H9 (cell line): ENCODE measurements around the gene AIFM2. TPM values are rescaled to one million over a fixed set of nuclear protein-coding genes. Genes with fewer than 3 reads are reported as not detected.
"Not testable (repeated sequence)": the region's sequence is repeated elsewhere in the genome, so short reads cannot be mapped to it uniquely, and the experiment has no call there.

ENCODE experiments used
- DNase-seq: peaks from one replicate; pipeline ENCODE4 v3.0.0-alpha.2; 2017
- H2AFZ ChIP-seq: one replicate; pipeline ENCODE4 v1.6.1; 2013; ENCODE audit warnings: mild to moderate bottlenecking, low read length, control low read depth, moderate library complexity
- H2AK5ac ChIP-seq: 2 replicates; pipeline ENCODE4 v1.6.1; 2013; ENCODE audit warnings: low read length, control low read depth, mixed read lengths; ENCODE audit not compliant: insufficient read length
- H2BK120ac ChIP-seq: one replicate; pipeline ENCODE4 v1.6.1; 2013; ENCODE audit warnings: low read depth, mild to moderate bottlenecking, low read length, control low read depth, inconsistent platforms; ENCODE audit not compliant: poor library complexity, severe bottlenecking
- H2BK12ac ChIP-seq: 2 replicates; pipeline ENCODE4 v1.6.1; 2013; ENCODE audit warnings: low read length, control low read depth, mixed read lengths, low read depth; ENCODE audit not compliant: insufficient read length
- H2BK15ac ChIP-seq: 2 replicates; pipeline ENCODE4 v1.6.1; 2013; ENCODE audit warnings: low read depth, low read length, control low read depth
- H2BK20ac ChIP-seq: one replicate; pipeline ENCODE4 v1.6.1; 2013; ENCODE audit warnings: low read depth, mild to moderate bottlenecking, low read length, control low read depth, inconsistent platforms; ENCODE audit not compliant: poor library complexity, severe bottlenecking
- H2BK5ac ChIP-seq: 2 replicates; pipeline ENCODE4 v1.6.1; 2013; ENCODE audit warnings: low read length, control low read depth, mixed read lengths; ENCODE audit not compliant: insufficient read length
- H3K14ac ChIP-seq: 2 replicates; pipeline ENCODE4 v1.6.1; 2013; ENCODE audit warnings: low read length, control low read depth; ENCODE audit not compliant: insufficient read depth
- H3K18ac ChIP-seq: 2 replicates; pipeline ENCODE4 v1.6.1; 2013; ENCODE audit warnings: low read depth, mild to moderate bottlenecking, mixed read lengths, low read length, control low read depth; ENCODE audit not compliant: insufficient read length
- H3K23ac ChIP-seq: 2 replicates; pipeline ENCODE4 v1.6.1; 2013; ENCODE audit warnings: low read length, control low read depth, mixed read lengths, low read depth; ENCODE audit not compliant: insufficient read length
- H3K23me2 ChIP-seq: 2 replicates; pipeline ENCODE4 v1.6.1; 2013; ENCODE audit warnings: low read depth, mild to moderate bottlenecking, mixed read lengths, low read length, control low read depth; ENCODE audit not compliant: insufficient read length, poor library complexity, severe bottlenecking
- H3K27ac ChIP-seq: 2 replicates; pipeline ENCODE4 v1.5.1; 2013; ENCODE audit warnings: low read length, control low read depth, mixed read lengths, low read depth; ENCODE audit not compliant: insufficient read length
- H3K27me3 ChIP-seq: 2 replicates; pipeline ENCODE4 v1.6.1; 2013; ENCODE audit warnings: low read length, control low read depth, inconsistent platforms; ENCODE audit not compliant: insufficient read depth
- H3K4ac ChIP-seq: 2 replicates; pipeline ENCODE4 v1.6.1; 2013; ENCODE audit warnings: low read depth, mild to moderate bottlenecking, control low read depth, inconsistent platforms, low read length, moderate library complexity
- H3K4me1 ChIP-seq: 2 replicates; pipeline ENCODE4 v1.6.1; 2013; ENCODE audit warnings: low read length, control low read depth, inconsistent platforms; ENCODE audit not compliant: insufficient read depth
- H3K4me2 ChIP-seq: 2 replicates; pipeline ENCODE4 v1.6.1; 2013; ENCODE audit warnings: low read length, control low read depth, mixed read lengths; ENCODE audit not compliant: insufficient read length, insufficient read depth
- H3K56ac ChIP-seq: 2 replicates; pipeline ENCODE4 v1.6.1; 2013; ENCODE audit warnings: low read depth, mild to moderate bottlenecking, mixed read lengths, low read length, control low read depth; ENCODE audit not compliant: insufficient read length
- H3K79me1 ChIP-seq: 2 replicates; pipeline ENCODE4 v1.6.1; 2013; ENCODE audit warnings: low read depth, mild to moderate bottlenecking, moderate library complexity, low read length, control low read depth, inconsistent platforms; ENCODE audit not compliant: insufficient read depth, poor library complexity, severe bottlenecking
- H3K79me2 ChIP-seq: 2 replicates; pipeline ENCODE4 v1.6.1; 2013; ENCODE audit warnings: low read length, control low read depth, inconsistent platforms; ENCODE audit not compliant: insufficient read depth
- H3K9ac ChIP-seq: 2 replicates; pipeline ENCODE4 v1.6.1; 2013; ENCODE audit warnings: low read length, control low read depth, mixed read lengths; ENCODE audit not compliant: insufficient read length; ENCODE audit errors: extremely low read depth
- H3K9me3 ChIP-seq: one replicate; pipeline ENCODE4 v1.6.1; 2013; ENCODE audit warnings: low read depth, low read length, inconsistent platforms; ENCODE audit not compliant: control insufficient read depth
- H3T11ph ChIP-seq: one replicate; pipeline ENCODE4 v1.6.1; 2013; ENCODE audit warnings: mild to moderate bottlenecking, low read length, control low read depth, inconsistent platforms
- H4K20me1 ChIP-seq: one replicate; pipeline ENCODE4 v1.6.1; 2013; ENCODE audit not compliant: control insufficient read depth, insufficient read length, insufficient read depth
- H4K5ac ChIP-seq: 2 replicates; pipeline ENCODE4 v1.6.1; 2013; ENCODE audit warnings: low read depth, mild to moderate bottlenecking, mixed read lengths, low read length, control low read depth; ENCODE audit not compliant: insufficient read length
- H4K8ac ChIP-seq: replicated peaks from 2 replicates; pipeline ENCODE4 v1.6.1; 2013; ENCODE audit warnings: low read length, control low read depth, mixed read lengths, low read depth; ENCODE audit not compliant: insufficient read length
- H4K91ac ChIP-seq: 2 replicates; pipeline ENCODE4 v1.6.1; 2013; ENCODE audit warnings: low read depth, mild to moderate bottlenecking, moderate library complexity, mixed read lengths, low read length, control low read depth; ENCODE audit not compliant: insufficient read length
- H3K27ac Mint-ChIP-seq, 3 experiments: 2 replicates in 2 of 3; 3 replicates in 1 of 3; pipeline ENCODE4 v1.8.0; 2020 to 2021; ENCODE audit warnings: mixed read lengths in 3 of 3, mild to moderate bottlenecking in 1 of 3, moderate library complexity in 1 of 3
- H3K27me3 Mint-ChIP-seq: 2 replicates; pipeline ENCODE4 v1.8.0; 2021; ENCODE audit warnings: low read depth, mild to moderate bottlenecking, moderate library complexity, mixed read lengths
- H3K36me3 Mint-ChIP-seq, 3 experiments: 2 replicates in 2 of 3; 3 replicates in 1 of 3; pipeline ENCODE4 v1.8.0; 2020 to 2021; ENCODE audit warnings: low read depth in 3 of 3, mixed read lengths in 3 of 3; ENCODE audit not compliant: insufficient read depth in 1 of 3
- H3K4me1 Mint-ChIP-seq, 2 experiments: 2 replicates each; pipeline ENCODE4 v1.8.0; 2020; ENCODE audit warnings: mixed read lengths in 2 of 2
- H3K4me3 Mint-ChIP-seq, 2 experiments: 2 replicates in 1 of 2; 3 replicates in 1 of 2; pipeline ENCODE4 v1.8.0; 2020 to 2021; ENCODE audit warnings: mild to moderate bottlenecking in 2 of 2, mixed read lengths in 2 of 2, moderate library complexity in 1 of 2
- H3K9me3 Mint-ChIP-seq, 2 experiments: 2 replicates in 1 of 2; 3 replicates in 1 of 2; pipeline ENCODE4 v1.8.0; 2020; ENCODE audit warnings: mild to moderate bottlenecking in 2 of 2, mixed read lengths in 2 of 2, moderate library complexity in 1 of 2
- WGBS: extraction: QIAGEN DNeasy Blood & Tissue Kit; methylation state at CpG from one replicate; pipeline ENCODE4 v1.1.7; 2013; ENCODE audit warnings: missing lambda C conversion rate, low lambda C conversion rate, mixed read lengths; ENCODE audit not compliant: insufficient read length; ENCODE audit errors: extremely low coverage; 5-methylcytosine and 5-hydroxymethylcytosine counted together
- total RNA-seq: library from RNA; stranded (reverse); gene quantifications from 2 replicates; pipeline ENCODE4 v1.2.1, GENCODE V29; 2021
- TF ChIP-seq, protein P1 (sequence below): fragments of 200-600 bp; sonication (generic); conservative IDR thresholded peaks from 3 replicates; pipeline ENCODE4 v1.8.0; 2021; ENCODE audit warnings: antibody characterized with exemption, mild to moderate bottlenecking

AIFM2 gene
- total RNA-seq, 1 experiment from 2014 or later = 5.3 TPM

DNA sequence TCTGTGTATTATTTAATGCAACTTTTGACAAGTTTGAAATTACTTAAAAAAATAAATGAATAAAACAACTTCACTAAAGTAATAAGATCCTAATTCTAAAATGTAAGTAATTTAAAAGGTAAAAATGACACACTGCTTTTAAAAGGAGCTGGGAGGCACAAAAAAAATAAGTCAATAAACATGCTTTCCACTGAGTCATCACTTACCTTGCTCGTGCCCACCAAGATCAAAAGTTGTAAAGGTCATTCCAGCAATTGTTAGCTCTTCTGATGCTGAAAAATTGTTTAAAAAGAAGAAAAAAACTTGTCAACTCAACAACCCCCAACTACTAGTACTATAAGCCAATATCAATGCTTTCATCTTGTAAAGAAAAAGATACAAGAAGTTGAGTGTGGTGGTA, 28.2 kb upstream of the AIFM2 start:
- no peak overlapping the region for H3K27ac Mint-ChIP-seq
- H2BK15ac ChIP-seq = no peak overlapping the region
- H3K18ac ChIP-seq = no peak overlapping the region
- no peaks in the 10 kb centered on the region for H3K4me1 ChIP-seq
- H3K27ac ChIP-seq = no peak overlapping the region
- H3K4me3 Mint-ChIP-seq = no peak overlapping the region
- TF ChIP-seq, protein P1, sequence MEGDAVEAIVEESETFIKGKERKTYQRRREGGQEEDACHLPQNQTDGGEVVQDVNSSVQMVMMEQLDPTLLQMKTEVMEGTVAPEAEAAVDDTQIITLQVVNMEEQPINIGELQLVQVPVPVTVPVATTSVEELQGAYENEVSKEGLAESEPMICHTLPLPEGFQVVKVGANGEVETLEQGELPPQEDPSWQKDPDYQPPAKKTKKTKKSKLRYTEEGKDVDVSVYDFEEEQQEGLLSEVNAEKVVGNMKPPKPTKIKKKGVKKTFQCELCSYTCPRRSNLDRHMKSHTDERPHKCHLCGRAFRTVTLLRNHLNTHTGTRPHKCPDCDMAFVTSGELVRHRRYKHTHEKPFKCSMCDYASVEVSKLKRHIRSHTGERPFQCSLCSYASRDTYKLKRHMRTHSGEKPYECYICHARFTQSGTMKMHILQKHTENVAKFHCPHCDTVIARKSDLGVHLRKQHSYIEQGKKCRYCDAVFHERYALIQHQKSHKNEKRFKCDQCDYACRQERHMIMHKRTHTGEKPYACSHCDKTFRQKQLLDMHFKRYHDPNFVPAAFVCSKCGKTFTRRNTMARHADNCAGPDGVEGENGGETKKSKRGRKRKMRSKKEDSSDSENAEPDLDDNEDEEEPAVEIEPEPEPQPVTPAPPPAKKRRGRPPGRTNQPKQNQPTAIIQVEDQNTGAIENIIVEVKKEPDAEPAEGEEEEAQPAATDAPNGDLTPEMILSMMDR = no peak
- no peak overlapping the region for H3K9ac ChIP-seq
- no peaks in the 10 kb centered on the region for H3K27me3 Mint-ChIP-seq
- H3K4ac ChIP-seq = no peak overlapping the region
- no peaks in the 10 kb centered on the region for H3K23me2 ChIP-seq
- no peak overlapping the region for H2AK5ac ChIP-seq
- H4K91ac ChIP-seq = no peak overlapping the region
- WGBS = no CpG with 5 or more reads among the region's 1 CpG
- peaks cover 11 to 14% of the 10 kb centered on the region in 2 experiments for H3K4me1 Mint-ChIP-seq
- H3K36me3 Mint-ChIP-seq = peaks cover 10 to 53% (median 49%) of the 10 kb centered on the region in 3 experiments; a peak in 6 of 7 replicates
- no peak for DNase-seq
- no peak overlapping the region for H2AFZ ChIP-seq
- no peaks in the 10 kb centered on the region for H3K27me3 ChIP-seq
- no peak overlapping the region for H2BK12ac ChIP-seq
- no peak overlapping the region for H3K4me2 ChIP-seq
- H3K9me3 ChIP-seq = no peaks in the 10 kb centered on the region
- H2BK120ac ChIP-seq = no peak overlapping the region
- H3K9me3 Mint-ChIP-seq = no peaks in the 10 kb centered on the region
- no peak overlapping the region for H3K14ac ChIP-seq
- H3T11ph ChIP-seq = no peak overlapping the region
- H2BK20ac ChIP-seq = no peak overlapping the region
- no peak overlapping the region for H3K23ac ChIP-seq
- H3K56ac ChIP-seq = no peak overlapping the region
- peaks cover 15% of the 10 kb centered on the region; the same call in 1 of the 2 replicates for H3K79me2 ChIP-seq
- H4K5ac ChIP-seq = no peak overlapping the region
- no peak overlapping the region for H4K8ac ChIP-seq
- H4K20me1 ChIP-seq = no peaks in the 10 kb centered on the region
- H2BK5ac ChIP-seq = no peak overlapping the region
- H3K79me1 ChIP-seq = no peaks in the 10 kb centered on the region

DNA sequence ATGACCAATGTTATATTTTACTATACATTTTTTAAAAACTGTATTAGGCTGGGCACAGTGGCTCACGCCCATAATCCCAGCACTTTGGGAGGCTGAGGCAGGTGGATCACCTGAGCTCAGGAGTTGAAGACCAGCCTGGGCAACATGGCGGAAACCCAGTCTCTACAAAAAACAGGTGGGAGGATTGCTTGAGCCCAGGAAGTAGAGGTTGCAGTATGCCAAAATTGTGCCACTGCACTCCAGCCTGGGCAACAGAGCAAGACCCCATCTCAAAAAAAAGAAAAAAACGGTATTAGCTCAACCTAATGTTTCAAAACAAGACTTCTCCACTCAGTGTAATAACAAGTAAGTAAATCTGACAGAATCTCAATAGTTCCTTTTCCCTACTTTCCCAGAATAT, 26.7 kb upstream of the AIFM2 start:
- H3T11ph ChIP-seq, H2BK5ac ChIP-seq, H3K18ac ChIP-seq, H3K27ac Mint-ChIP-seq, H3K4me2 ChIP-seq, H3K4me1 ChIP-seq, H3K9ac ChIP-seq, H3K23me2 ChIP-seq, DNase-seq, H3K9me3 Mint-ChIP-seq, H4K8ac ChIP-seq, H3K27ac ChIP-seq, H2BK15ac ChIP-seq, H3K14ac ChIP-seq, H4K91ac ChIP-seq, H2AK5ac ChIP-seq, H3K23ac ChIP-seq, H3K56ac ChIP-seq, H2BK120ac ChIP-seq, H4K20me1 ChIP-seq, H2AFZ ChIP-seq, H3K4me3 Mint-ChIP-seq, H3K79me1 ChIP-seq, H3K27me3 Mint-ChIP-seq, H2BK20ac ChIP-seq, H3K27me3 ChIP-seq, H3K9me3 ChIP-seq, H2BK12ac ChIP-seq, H3K4ac ChIP-seq, H4K5ac ChIP-seq: not testable (repeated sequence)
- Mint-ChIP-seq H3K36me3 (peaks cover 17 to 58% (median 57%) of the 10 kb centered on the region in 3 experiments; a peak in 6 of 7 replicates), H3K4me1 (peaks cover 14 to 17% of the 10 kb centered on the region in 2 experiments)
- no CpG with 5 or more reads among the region's 3 CpGs for WGBS
- H3K79me2 ChIP-seq = peaks cover 10% of the 10 kb centered on the region; the same call in 1 of the 2 replicates
